Activated CD4-positive, alpha-beta T cell treated with anti-CD3 and anti-CD28 coated beads, Interleukin-2, amount 50 U/mL, for 24 hours (primary cell): ENCODE data around the gene IRF4.

ENCODE experiments used
- DNase-seq, 2 donors: peaks; one replicate each; pipeline ENCODE4 v3.0.0-alpha.2; 2020; ENCODE audit warnings: low read depth in 1 of 2, low spot score in 1 of 2

Gene IRF4

DNA sequence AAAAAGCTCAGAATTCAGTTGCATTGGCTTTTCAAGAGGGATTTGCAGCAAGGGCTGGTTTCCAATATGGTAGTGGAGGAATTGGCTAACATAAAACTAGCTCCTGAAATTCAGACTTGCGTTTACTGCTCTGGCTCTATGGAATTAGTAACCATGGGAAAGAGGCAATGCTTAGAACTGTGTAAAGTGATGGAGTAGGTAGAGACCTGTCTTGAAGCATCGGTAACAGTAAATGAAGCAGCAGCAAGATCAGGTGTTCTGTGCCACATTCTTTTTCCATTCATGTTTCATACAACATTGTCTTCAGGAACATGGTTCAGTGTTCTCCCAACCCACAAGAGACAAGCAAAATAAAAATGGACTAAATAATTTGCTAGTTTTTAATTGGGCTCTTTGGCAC, 6.5 kb downstream of the IRF4 start:
- no peak for DNase-seq

DNA sequence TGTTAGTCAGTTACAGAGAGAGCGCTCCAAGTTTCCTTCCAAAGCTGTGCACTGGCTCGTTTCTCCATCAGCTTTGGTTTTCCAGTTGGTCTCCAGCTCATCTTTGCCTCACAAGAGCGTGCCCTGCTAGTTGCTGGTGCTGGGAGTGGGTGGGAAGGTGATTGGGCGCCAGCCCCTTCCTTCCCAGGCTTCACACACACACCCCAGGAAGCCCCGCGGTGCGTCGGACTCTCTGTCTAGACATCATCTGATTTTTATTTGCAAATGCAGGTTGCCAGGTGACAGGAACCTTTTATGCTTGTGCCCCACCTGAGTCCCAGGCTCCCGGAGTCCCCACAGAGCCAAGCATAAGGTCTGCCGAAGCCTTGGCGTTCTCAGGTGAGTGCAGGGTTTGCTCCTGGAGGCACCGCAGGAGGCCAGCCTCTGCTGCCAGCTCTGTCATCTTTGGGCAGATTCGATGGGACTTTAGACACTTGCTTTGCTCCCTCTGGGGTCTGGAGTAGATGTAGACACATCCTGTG, 7.1 kb downstream of the IRF4 start:
- no peak for DNase-seq

DNA sequence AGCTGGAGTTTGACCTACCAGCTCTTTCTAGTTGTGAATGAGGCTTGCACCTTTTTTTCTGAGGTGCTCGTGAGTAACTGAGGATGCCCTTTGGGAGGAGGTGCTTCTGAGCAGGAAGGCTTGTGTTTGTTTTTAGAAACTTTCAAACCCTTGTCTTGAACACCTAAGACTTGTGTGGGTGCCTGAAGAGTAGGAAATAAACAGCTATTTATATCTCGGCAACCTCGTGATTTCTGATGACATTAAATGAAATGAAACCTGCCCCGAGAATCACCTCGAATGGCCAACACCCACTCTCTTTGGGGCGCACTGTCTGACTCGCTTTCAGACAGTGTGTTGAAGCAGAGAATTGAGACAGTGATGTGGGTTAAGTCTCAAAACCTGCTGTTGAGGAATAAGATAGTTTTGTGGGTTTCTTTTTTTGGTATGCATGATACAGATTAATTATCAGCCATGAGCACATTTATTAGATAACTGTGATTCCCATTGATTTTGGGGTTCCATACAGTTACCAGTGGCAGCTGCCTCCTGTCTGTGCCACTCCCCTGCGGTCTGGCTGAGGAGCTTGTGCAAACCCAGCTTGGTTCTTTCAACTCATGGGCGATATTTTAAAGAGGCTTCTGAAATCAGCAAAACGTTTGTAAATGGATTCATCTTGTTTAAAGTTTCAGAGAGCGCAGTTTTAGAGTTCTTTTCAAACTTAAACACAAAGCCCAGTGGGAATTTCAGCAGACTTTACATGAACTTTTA, 8.4 kb downstream of the IRF4 start:
- DNase-seq: no peak

DNA sequence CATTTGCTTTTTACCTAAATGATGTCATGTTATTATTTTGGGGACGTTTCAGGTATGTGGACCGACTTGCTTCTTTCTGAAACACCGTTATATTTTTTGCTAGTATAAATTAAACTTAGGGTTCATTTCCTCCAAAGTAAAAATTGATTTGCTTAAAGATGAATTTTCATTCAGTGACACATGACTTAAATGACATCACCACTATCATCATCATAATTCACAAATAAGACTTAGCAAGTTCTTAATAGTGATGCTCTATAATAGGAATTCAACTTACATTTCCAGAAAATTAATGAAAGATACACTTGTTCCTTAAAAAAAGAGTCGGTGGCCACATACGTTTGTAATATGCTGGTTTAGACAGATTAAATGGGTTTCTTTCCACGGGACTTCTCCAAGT, 9.3 kb downstream of the IRF4 start:
- DNase-seq: no peak

DNA sequence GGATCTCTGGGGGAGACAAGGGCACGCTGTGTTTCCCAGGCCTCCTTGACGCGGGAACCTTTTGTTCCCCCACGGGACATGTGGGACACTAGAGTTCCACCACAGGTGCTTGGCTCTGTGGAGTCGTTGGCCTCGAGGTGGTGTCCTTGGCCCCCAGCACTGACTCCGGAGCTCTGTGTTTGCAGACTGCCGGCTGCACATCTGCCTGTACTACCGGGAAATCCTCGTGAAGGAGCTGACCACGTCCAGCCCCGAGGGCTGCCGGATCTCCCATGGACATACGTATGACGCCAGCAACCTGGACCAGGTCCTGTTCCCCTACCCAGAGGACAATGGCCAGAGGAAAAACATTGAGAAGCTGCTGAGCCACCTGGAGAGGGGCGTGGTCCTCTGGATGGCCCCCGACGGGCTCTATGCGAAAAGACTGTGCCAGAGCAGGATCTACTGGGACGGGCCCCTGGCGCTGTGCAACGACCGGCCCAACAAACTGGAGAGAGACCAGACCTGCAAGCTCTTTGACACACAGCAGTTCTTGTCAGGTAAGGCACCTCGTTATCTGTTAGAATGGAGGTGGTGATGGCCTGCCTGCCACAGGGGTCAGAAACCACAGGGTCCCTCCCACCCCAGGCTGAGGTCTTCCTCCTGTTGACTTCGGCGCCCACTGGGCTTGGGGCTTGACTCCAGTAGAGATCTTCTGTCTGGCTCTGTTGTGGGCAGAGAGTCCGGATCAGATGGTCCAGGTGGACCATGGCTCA, 9.9 kb downstream of the IRF4 start:
- no peak for DNase-seq

DNA sequence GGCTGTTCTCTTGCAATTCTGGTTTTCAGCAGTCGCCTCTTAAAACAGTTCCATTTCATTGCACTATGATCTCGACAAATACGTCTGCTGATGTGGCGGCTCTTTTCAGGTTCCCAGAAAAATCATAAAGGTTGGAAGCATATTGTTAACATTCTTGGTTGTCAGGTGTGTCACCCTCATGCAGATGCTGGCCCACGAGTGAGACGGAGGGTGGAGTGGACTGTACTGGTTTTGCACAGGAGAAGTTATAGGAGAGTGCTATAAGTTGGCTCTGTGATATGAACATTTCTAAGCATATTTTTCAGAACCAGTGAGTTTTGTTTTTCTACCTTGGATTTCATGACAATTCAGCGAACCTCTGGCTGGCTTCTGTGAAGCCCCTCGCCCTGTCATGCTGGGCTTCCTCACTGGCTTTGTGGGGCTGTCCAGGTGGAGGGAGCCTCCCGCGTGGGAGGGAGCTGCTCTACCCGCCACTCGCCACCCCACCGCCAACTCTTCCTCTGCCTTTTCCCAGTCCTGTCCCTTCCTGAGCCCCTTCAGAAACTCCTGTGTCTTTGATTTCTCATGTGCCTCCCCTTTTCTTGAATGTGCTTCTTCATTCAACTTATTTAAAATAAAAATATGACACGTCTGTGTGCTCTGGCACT, 10.6 kb downstream of the IRF4 start:
- no peak for DNase-seq

DNA sequence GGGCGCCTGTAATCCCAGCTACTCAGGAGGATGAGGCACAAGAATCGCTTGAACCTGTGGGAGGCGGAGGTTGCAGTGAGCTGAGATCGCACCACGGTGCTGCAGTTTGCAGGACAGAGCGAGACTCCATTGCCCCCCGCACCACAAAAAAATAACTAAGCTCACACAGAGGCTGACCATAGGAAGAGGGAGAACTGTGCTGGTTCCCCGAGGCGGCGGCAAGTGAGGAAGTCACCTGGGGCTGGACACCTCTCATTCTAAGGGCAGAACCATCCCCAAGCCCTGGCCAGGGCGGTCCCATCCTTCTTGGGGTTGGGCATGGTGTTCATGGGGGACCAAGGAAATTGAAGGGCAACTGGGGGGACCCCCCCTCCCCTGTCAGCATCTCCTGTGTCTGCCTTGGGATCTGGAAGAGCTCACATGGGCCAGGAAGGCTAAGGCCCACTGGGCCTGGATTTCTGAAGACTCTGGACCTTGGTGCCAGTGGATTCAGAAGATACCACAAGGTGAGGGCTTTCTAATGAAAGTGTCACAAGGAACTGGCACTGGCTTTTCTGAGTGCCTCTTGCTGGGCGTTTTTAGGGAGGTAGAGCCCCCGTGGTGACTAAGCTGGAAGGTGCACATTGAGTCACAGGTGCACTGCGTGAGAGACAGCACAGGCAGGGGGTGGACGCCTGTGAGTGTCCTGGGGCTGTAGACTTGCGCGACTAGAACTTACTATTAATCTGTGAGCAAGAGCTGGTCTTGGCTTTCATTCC, 11.5 kb downstream of the IRF4 start:
- peak in 1 of 2 donors; percentile 69 for DNase-seq

DNA sequence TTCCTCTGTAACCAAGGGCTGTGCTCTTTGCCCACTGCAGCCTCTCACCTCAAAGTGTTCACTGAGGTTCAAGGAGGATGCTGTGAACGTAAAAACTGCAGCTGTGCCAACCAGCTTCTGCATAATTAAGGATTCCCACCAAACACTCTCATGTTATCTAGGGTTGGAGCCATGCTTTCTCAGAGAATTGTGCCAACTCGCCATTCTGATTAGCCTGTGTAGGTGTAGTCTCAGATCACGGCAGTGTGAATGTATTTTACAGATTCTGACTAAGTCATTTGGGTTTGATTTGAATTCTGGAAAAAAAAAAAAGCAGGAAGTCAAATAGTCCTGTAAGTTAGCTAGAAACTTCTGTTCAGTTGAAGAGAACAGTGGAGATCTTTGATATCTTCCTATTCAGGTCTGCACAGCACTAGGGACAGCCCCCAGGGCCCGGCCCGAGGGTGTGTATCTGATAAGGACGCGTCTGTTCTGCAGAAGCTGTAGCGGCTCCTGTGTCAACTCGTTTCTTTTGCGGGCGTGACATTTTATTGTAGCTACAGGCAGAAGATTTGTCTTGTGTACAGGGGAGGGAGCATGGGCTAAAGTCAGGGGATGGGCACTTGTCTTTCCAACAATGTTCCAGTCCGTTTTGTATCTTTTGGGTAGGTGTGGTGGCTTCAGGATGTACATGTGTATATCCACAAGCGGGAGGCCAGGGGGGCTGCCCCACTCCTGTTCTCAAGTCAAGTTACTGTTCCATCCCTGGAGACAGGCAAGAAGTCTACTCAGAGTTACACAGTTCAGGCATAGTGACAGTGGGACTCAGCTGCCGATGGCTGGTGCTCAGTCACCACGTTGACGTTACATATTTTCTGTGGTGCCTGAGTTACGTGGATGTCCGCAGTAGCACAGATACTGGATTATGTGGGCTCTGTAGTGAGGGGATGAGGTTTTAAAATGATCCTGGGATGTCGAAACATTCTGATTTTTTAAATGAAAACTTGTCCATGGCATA, 12.4 kb downstream of the IRF4 start:
- DNase-seq: peak in 1 of 2 donors; percentile 69

DNA sequence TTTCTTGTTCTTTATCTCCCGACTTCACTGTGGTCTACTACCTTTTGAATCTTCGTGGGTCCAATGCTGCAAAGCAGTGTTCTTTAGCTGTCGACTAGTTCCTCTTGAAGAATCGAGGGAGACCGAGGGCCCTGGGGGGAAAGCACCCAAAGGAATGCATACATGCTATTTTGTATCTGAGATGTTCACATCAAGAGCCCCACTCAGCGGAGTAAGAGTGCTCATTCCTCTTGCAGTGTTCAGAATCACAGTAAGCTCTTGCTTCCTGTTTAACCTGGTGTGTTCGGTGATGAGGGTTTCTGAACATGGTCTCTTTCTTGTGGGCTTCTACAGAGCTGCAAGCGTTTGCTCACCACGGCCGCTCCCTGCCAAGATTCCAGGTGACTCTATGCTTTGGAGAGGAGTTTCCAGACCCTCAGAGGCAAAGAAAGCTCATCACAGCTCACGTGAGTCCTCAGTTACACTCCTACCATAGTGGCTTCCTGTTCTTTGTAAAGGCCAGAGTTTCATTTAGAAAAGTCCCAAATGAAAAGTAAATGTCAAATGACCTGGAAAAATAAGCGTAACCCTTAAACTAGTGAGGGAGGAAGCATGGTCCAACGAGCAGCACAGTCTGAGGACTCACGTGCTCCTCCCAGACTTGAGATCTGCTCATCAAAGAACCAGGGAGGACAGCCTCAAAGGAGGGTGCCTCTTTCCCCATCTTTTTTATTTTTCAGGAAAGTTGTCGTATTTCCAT, 13.3 kb downstream of the IRF4 start:
- DNase-seq: no peak

DNA sequence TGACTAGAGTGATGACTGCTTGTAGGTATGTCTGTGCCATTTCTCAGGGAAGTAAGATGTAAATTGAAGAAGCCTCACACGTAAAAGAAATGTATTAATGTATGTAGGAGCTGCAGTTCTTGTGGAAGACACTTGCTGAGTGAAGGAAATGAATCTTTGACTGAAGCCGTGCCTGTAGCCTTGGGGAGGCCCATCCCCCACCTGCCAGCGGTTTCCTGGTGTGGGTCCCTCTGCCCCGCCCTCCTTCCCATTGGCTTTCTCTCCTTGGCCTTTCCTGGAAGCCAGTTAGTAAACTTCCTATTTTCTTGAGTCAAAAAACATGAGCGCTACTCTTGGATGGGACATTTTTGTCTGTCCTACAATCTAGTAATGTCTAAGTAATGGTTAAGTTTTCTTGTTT, 16.6 kb downstream of the IRF4 start:
- DNase-seq: no peak

DNA sequence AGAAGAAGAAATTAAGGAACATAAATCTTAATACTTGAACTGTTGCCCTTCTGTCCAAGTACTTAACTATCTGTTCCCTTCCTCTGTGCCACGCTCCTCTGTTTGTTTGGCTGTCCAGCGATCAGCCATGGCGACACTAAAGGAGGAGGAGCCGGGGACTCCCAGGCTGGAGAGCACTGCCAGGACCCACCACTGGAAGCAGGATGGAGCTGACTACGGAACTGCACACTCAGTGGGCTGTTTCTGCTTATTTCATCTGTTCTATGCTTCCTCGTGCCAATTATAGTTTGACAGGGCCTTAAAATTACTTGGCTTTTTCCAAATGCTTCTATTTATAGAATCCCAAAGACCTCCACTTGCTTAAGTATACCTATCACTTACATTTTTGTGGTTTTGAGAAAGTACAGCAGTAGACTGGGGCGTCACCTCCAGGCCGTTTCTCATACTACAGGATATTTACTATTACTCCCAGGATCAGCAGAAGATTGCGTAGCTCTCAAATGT, 17.1 kb downstream of the IRF4 start:
- no peak for DNase-seq

DNA sequence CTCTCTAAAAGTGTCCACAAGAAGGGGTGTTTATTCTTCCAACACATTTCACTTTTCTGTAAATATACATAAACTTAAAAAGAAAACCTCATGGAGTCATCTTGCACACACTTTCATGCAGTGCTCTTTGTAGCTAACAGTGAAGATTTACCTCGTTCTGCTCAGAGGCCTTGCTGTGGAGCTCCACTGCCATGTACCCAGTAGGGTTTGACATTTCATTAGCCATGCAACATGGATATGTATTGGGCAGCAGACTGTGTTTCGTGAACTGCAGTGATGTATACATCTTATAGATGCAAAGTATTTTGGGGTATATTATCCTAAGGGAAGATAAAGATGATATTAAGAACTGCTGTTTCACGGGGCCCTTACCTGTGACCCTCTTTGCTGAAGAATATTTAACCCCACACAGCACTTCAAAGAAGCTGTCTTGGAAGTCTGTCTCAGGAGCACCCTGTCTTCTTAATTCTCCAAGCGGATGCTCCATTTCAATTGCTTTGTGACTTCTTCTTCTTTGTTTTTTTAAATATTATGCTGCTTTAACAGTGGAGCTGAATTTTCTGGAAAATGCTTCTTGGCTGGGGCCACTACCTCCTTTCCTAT, 17.9 kb downstream of the IRF4 start:
- no peak for DNase-seq

DNA sequence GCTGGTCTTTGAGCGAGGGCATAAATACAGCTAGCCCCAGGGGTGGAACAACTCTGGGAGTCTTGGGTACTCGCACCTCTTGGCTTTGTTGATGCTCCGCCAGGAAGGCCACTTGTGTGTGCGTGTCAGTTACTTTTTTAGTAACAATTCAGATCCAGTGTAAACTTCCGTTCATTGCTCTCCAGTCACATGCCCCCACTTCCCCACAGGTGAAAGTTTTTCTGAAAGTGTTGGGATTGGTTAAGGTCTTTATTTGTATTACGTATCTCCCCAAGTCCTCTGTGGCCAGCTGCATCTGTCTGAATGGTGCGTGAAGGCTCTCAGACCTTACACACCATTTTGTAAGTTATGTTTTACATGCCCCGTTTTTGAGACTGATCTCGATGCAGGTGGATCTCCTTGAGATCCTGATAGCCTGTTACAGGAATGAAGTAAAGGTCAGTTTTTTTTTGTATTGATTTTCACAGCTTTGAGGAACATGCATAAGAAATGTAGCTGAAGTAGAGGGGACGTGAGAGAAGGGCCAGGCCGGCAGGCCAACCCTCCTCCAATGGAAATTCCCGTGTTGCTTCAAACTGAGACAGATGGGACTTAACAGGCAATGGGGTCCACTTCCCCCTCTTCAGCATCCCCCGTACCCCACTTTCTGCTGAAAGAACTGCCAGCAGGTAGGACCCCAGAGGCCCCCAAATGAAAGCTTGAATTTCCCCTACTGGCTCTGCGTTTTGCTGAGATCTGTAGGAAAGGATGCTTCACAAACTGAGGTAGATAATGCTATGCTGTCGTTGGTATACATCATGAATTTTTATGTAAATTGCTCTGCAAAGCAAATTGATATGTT, 19.2 kb downstream of the IRF4 start:
- DNase-seq: no peak

DNA sequence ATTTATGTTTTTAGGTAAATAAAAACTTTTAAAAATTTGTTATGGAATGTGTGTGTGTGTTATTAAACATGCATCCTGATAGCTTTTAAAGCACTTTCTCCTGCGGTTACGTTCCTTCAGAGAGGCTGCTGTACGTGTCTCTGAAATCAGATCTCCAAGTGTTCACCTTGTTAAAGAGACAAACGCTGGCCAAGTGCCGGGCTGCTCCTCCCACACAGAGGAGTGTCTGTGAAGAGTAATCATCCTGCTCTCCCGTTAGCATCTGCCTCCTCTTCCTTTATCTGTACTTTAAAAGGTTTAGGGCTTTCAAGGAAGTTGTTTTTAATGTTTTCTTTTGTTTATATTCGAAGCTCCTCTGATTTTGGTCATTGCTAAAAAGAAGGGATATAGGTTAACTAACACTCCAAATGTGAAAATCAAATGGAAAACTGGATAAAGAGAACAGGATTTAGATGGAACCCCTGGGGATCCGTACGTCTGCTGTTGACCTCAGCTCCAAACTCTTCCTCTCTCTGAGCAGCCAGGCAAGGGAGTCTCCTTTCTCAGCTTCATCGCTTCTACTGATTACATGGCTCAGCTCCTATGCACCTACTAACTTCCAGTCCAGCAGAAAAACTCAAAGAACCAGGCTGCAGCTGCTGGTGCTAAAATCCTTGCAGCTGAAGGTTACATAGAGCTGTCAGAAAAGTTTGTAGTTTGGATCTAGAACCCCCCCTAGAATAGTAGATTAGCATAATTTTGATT, 20.0 kb downstream of the IRF4 start:
- DNase-seq: no peak

DNA sequence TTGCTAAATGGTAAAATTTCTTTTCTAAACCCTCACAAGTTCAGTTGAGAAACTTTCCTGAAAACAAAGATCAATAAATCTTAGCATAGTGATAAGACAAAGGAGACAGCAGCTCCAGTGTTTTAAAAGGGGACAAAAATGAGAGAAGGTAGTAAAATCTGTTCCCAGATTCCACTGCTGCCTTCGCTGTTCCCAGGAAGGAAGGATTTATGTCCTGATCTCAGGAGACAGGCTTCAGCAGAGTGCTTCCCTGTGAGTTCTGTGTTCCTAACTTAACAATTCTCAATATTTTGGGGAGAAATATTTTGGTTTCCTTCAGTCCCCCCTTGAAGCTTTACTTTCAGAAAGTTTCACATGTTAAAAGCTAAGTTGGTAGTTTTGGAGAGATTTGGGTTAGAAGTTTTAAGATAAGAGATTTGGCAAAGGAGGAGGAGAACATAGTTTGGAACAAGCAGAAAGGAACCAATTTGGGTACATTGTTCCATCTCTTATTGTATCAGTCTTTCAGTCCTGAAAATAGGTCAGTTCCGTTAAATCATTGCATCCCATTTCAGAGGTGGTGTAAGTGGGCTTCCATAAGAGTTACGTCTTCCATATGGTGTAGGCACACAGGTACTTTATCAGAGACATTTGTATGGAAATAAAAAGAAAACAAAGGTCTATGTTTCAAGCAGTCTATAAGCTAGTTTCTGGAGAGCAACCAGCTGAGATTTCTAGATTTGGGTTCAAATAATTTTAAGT, 20.8 kb downstream of the IRF4 start:
- DNase-seq: no peak

DNA sequence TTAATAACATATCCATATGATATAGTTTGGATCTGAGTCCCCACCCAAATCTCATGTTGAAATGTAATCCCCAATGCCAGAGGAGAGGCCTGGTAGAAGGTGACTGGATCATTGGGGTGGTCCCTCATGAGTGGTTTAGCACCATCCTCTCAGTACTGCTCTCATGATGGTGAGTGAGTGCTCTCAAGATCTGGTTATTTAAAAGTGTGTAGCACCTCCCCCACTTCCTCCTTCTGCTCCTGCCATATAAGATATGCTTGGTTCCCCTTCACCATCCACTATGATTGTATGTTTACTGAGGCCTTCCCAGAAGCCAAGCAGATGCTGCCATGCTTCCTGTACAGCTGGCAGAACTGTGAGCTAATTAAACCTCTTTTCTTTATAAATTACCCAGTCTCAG, 22.9 kb downstream of the IRF4 start:
- no peak for DNase-seq
